ENCODE data around the gene LTF.

Gene LTF

DNA sequence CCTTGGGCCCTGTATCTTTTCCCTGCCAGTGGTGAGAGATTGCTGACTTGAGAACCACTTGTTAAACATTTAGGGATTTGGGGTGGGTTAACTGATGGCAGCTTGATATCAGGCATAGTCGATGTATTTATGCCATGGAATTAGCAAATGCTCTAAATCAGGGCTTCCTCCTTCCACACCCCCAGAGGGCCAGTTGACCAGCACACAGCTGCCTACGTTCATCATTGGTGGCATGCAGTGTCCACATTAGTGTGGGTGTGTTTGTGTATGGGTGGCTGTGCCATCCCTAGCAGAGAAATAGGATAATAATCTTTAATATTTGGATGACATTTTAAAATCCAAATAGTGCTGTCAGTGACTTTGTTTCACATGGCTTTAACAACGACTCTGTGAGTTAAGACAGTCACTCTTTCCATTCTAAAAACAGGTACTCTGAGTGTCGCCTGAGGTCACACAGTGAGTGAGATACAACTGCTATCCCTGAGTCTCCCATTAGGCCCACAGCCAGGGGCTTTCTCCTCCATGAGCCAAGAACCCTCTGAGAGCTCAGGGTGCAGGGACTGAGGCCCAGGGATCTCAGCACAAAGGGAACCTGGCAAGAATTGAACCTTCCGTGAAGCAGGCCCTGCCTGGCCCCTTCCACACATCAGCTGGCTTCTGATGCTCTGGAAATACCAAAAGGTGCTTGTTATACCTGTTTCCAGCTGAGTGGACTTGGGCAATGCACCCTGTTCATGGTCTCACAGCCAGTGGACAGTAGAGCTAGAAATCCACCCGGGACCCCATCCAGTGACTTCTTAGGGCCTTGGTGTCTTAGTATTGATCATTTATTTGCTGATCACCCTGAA lies 4.3 kb upstream of the LTF start:
- no peak for DNase-seq (ENCODE audit: low read depth)

DNA sequence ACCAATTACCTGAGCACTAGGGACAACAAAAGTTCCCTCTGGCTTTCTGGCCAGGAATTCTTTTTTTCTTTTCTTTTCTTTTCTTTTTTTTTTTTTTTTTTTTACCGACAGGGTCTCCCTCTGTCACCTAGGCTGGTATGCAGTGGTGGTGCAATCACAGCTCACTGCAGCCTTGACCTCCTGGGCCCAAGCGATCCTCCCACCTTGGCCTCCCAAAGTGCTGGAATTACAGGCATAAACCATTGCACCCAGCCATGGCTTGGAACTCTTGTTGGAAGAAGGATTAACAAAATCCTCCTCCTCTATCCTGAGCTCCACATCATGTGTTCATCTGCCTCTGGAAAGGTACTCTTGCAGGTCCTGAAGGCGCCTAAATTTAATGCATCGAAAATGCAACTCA lies 2.9 kb upstream of the LTF start:
- no peak for DNase-seq (ENCODE audit: low read depth)

DNA sequence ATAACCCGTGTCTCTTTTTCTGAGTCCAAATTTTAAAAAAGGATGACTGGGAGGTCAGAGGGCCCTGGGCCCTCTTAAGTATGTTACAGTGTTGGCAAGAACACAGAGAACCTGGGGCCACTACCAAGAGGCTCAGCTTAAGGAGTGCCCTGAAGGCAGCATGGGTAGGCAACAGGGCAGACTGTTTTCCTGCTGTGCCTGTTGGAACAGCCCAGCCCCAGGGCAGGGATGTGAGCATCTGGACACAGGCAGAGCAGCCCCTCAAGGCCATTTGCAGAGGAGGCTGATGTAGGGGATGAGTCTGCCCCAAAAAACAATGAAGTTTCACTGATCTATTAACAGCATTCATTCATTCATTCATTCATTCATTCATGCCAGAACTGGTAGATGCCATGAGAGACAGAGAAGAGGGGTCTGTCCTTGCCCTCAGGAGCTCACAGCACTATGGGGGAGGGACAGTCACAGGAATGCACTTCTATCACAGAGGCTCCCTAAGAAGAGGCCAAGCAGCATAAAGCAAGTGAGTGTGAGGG lies 2.2 kb upstream of the LTF start:
- DNase-seq (ENCODE audit: low read depth): no peak

DNA sequence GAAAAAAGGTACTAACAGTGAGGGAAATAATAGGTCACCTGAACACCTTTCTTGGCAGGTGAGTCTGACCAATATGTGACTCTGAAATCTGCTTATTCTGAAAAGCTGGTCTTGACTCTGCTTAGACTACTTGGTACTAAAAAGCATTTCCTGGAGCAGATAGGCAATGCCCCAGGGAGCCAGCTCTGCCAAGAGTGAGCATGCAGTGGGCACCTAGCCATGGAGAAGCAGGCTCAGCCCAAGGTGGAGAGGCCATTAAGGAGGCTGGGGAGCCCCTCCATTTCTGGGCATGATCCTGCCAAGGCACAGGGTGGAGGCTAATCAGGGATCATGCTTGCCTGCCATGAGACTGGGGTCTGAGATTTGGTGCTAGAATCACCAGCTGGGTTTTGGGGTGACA lies 1.6 kb upstream of the LTF start:
- DNase-seq (ENCODE audit: low read depth): no peak

DNA sequence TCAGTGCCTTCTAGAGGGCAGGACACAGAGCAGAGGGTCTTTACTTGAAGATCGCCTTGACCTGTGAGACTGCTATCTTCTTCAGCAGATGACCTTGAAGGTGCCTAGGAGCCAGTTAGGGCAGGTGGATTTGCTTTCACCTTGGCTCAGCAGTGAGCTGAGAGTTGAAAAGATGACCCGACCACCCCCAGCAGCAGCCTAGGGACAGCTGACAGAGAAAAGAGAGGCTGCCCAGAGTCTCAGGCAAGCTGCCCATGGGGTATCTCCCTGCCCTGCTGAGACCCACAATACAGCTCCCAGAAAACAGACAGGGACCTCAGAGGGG lies 453 bp upstream of the LTF start:
- no peak for DNase-seq (ENCODE audit: low read depth)

DNA sequence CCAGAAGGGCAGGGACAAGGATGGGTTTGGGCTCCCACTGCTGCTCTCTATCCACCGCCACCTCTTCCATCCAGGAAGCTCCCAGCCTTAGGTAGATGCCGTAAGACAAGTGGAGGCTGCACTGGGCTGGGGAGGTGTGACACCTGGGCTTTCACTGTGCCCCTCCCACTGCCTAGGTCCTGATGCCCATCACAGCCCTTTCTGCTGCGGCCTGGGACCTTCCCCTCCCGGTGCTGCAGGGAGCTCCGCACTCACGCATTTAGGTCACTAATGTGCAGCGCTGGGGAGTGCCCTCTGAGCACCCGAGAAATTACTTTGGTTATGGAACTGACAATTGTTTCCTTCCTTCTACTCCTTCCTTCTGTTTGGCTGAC lies 850 bp downstream of the LTF start:
- DNase-seq (ENCODE audit: low read depth): no peak

DNA sequence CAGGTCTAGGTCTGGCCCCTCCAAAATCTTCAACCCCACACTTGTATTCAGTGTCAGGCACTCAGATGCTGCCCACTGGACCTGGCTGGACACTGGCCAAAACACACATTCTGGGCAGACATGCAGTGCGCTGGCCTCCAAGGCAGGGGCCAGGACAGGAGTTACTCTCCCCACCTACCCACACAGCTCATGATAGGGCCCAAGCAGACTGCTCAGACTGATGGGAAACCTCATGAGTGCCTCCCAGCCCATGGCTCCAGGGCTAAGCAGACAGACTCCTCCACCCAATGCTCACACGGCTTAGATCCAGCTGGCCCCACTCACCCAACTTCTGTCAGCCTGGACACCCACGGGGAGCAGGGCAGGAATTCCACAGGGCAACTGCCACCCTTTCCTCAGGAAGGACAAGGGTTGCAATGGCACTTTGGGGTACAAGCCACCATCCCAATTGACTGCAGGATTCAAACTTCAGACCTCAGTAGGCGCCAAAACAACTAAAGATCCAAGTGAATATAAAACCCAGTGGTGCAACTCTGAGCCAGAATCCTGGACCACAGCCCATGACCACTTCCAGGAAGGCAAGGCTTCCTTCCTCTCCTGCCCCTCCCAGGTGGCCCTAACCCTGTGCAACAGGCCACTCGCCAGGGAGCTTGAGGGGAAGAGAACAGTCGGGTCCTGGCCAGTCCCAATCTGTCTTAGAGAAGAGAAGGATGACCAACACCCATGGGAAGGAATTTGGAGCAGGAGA lies 1.4 kb downstream of the LTF start:
- DNase-seq (ENCODE audit: low read depth): no peak

DNA sequence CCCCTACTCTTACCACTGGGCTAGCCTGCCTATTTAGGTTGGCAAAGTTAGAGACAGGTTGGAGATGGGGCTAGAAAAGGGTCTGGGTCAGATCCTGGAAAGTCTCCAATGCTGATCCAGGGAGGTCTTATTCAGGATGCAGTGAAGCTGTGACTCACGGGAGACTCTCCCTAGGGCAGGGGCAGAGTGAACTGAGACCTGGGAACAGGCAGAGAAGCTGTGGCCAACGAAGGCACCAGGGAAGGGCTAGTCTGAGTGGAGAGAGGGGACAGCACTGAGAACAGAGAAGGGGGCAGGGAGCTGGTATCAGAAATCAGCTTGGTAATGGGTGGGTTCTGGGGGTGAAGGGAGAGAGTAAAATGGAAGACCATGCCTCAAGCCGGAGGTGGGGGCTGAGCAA lies 2.2 kb downstream of the LTF start:
- no peak for DNase-seq (ENCODE audit: low read depth)

DNA sequence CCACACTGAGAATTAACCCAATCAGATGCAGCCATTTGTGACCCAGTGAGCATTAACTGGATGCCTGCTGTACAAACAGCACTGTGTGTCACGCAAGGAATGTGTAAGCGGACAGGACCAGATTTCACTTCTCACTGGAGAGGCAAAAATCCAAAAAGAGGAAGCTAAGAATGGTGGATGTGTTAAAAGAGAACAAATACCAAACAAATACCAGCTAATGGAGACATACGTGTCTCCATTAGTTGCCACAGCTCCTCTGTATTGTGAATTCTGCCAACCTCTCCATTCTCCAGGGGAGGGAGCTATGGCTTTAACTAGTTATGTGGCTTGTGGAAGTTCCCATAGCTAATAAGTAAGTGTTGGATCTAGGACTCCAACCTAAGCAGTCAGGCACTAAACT lies 2.6 kb downstream of the LTF start:
- no peak for DNase-seq (ENCODE audit: low read depth)

DNA sequence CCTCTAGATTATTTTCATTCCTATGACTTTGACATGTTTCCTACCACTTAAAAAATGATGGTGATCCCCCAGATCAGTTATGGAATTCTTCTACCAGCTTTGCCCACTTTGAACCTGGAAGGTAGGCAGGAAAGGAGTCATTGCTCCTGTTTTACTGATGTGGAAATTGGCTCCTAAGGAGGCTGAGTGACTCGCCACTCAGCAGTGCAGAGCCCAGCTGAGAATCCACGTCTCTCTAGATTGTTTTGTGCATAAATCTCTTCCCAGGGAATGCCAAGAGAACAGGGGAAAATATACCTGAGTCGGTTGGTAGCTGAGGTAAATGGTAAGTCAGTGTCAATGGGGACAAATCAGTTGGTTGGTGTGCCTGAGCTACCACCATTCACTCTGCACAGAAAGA lies 4.7 kb downstream of the LTF start:
- DNase-seq (ENCODE audit: low read depth): no peak

DNA sequence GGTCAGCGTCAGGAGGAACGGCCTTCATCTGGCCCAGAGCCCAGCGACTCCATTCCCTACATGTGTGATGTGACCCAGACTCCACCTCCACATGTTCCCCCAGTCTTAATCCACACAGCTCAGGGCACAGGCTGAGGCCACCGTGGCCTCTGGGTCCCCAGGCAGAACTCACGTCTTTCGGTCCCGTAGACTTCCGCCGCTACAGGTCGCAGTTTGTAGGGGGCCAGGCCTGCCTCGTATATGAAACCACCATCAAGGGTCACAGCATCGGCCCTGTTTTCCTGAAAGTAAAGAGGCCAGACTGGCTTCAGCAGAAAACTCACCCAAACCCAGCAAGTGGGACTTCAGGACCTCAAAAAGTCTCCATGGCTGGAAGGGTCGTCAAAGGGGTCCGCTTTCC lies 8.6 kb downstream of the LTF start:
- DNase-seq (ENCODE audit: low read depth): no peak

DNA sequence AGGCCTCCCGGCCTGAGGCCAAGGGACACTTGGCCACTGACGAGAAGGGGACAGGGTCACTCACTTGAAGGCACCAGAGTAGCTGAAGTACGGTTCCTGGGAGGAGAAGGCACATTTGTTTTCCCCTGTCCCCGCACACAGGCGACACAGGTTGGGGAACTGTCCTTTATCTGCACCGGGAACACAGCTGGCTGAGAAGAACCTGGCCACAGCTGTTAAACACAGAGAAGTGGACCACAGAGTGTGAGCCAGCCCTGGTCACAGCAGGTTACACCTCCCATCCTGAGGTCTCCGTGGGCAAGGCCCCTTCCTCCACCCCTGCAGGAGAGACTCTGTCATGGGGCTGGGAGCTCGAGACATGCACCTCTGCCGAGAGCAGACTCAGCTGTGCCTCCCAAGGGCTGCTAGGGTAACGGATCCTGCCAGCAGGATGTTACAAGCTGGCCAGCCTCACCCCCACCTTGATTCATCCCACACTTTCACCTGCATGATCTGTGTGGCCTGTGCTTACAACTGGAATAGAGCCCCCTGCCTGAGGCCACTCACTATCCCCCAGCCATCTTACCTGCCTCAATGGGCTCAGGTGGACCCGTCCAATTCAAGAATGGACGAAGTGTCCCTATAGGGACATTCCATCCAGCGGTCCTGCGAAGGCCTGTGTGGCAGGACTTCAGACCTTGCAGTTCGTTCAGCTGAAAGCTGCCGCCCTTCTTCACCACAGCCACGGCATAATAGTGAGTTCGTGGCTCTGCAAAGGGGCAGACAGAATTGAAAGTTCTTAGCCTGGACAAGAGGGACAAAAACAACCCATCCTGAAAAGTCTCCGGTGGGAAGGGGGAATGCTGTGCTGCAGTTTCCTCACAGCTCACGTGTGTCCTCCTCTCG lies 9.2 kb downstream of the LTF start:
- DNase-seq (ENCODE audit: low read depth): no peak

DNA sequence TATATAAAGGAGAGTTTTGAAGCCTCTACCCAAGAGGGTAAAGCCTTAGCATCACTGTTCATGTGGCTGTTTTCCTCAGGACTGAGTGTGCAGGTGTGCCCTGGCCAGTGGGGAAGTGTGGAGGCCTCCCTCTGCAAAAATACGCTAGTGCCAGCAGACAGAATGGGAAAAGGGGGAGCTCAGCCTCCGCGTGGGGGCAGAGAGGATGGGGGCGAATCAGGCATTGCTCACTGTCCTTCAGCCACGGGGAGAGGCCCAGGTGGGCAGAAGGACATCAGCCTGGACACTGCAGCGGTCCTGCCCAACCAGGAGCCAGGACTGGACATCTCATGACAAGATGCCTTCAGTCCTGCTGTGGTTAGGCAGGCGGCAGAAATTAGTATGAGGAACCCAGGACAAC lies 10.1 kb downstream of the LTF start:
- DNase-seq (ENCODE audit: low read depth): no peak

DNA sequence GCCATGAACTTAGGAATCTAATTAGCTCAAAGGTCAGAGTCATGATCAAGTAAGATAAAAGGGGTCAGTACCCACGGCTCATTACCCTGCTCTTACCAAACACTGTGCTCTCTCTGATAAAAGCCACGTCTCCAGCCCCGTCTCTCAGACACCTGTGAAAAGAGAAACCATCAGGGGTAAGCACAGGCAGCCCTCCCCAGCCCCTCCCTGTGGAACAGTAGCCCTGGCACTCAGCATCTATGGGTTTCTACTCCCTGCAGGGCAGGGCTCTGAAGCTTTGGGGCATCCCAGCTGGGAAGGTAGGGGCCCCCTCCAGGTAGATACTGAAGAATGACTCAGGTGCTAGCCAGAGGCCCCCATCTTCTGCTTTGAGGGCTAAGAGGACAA lies 10.5 kb downstream of the LTF start:
- no peak for DNase-seq (ENCODE audit: low read depth)

DNA sequence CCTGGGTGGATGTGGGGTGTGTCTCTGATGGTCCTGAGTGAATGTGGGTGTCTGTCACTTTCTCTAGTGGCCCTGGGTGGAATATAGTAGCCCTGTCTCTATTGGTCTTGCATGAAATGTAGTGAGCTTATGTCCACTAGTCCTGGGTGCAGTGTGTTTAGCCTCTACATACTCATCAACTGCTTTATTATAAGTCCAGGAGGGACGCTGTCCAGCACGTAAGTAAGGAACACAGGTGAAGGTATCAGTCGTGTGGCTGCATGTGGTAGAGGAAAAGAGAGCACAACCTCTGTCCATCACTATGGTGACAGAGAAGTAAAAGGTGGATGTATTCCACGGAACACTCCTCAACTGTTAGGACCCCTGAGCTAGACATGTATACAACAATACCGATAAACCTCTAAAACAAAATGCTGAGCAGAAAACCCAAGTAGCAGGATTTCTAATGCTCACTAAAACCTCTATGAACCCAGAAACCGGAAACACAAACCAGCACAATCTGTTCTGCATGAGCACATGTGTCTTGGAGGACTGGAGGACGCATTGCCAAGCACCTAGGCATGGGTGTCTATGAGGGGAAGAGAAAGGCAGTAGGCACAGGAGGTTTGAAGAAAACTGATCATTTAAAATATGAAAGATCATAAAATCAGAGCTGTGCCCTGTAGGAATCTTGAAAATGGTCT lies 11.0 kb downstream of the LTF start:
- no peak for DNase-seq (ENCODE audit: low read depth)

DNA sequence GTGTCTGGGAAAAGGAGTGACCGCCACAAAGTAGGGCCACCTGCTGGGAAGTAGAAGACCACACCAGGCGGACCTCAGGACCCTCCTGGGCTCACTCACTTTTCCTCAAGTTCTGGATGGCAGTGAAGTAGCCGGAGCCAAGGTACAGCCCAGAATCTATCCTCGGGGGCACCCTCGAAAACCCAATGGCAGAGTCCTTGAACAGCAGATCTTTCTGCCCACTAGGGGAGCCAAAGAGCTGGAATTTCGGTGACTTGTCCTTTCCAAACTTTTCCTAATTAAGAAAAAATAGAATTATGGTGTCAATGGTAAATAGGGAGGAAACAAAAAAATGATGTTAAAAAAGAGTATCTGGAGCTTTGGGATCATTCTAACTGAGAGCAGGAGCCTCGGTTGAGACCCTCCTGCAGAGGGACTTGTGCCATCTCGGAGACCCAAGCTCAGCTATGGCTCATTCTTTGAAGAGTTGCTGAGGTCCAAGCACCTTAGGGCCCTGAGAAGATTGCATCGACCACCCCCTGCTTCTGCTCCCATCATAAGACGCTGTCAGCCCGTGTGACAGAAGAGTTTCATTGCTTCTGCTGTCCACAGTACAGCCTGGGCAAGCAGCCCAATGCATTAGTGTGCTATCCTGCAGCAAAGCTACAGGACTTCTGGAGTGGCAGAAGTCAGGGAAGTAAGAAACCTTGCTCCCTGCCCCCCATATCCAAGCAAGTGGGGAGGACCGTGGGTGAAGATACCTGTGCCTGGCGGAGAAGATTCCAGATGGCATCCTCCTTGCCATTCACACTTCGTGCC lies 14.8 kb downstream of the LTF start:
- DNase-seq (ENCODE audit: low read depth): no peak

DNA sequence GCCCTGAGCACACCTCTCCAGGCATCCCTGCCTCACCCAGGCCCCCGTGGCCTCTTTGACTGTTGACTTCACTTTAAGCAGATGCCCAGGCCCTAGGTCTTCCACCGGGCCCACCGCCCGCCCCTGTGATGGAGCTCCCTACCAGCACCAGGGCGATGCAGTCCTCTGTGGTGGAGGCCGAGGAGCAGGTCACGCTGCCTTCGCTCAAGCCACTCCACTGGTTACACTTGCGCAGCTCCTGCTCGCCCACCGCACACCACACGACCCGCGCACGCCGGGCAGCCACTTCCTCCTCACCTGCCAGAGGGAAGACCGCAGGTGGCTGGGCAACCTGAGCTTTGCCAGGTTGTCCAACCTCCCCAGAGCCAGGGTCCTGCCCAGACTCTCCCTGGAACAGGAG lies 16.0 kb downstream of the LTF start:
- no peak for DNase-seq (ENCODE audit: low read depth)

DNA sequence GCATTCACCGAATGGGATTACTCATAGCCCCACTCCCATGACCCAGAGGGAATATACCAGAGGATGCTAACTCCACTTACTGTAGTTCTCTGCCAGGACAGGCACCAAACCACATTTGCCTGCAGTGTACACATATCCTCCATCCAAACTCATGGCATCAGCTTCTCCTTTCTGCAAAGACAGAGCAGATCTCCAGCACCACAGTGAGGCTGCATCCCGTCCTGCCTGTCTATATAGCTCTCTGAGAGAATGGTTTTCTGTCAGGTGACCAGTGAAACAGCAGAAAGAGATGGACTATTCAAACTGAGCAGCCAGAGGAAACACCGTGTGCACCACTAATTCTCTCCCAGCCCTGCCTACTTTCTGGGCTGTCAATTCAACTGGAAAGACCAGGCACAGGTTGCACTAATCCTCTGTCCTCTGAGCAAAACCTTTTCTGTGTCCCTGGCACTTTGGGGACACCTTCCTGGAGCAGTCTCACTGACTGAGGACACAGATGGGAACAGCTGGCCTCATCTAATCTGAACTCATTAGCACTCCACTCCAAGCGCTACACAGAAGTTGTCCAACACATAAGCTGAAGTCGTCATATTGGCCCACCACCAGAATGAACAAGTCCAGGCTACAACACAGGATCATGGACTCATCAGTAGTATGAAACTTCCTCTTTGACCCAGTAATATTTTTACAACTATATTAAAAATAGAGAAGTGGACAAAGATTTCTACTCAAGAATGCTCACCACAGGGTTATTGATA lies 17.3 kb downstream of the LTF start:
- DNase-seq (ENCODE audit: low read depth): no peak

DNA sequence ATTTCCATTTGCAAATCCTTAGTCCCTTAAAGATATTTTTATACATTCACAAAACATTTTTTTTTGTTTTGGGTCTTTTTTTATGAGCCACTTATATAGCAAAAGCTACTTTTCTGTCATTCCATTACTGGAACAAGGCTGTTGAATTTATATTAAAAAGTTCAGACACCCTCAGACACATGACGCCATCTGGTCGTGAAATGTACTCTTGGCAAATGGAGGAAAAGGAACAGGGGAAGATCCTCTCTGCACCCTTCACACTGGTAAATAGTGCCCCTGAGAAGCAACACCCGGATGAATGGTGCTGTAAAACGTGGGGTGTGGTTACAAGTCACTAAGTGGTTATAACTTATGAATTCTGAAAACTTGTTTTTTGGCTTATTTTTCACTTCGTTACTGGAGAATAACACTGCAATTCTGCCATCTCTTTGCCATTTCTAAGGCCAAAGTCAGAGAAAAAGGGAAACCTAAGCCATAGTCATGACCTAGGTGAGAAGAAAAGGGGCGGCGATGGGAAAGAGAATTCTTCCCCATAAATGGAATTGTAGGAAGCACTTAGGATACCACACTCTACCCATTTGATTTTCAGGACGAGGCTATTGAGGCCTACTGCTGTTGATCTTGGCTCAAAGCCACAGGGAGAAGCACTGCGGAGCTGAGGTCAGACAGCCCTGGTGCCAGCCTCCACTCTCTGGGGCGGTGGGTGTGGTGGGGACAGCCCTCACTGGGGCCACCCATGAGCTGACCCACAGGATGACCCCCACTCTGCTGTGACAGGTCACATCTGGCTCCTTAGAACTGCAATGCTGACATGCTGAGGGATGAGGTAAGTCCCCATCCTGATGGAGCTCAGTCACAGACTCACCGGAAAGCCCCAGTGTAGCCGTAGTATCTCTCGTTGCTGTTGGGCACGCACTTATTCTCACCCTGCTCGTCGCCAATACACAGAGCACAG lies 21.9 kb downstream of the LTF start:
- no peak for DNase-seq (ENCODE audit: low read depth)
